Stimulated activated naive CD4-positive, alpha-beta T cell (primary cell): ENCODE results near the gene FAM184A.

Experiments
- DNase-seq, 6 experiments: peaks; one replicate each; lab custom pipeline; 2025; lab: John Stamatoyannopoulos, UW

The FAM184A gene

DNA sequence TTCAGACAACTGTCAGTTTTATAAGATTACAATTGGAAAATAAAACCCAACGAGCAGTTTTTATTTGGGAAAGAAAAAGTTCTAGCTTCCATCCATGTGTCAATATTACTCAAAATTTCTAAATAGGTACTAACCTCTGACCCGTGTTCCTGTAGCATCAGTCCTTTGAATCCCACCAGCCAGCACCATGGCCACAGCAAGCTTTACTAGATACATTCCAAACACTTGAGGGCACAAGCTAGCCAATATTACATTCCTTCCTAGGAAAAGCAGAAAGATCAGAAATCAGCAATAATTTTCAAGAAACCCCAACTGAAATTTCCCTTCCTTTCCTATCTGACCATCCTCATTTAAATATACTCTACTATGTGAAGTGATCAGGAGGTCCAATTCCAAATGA is 165.3 kb downstream of the FAM184A start:
- no peak for DNase-seq

GRCh38 chr6:118912646-118913045 is 165.8 kb downstream of the FAM184A start:
- no peak for DNase-seq
